Sigmoid colon (tissue), 7 donors: ENCODE data around the gene TMOD1. TPM values are rescaled to one million over a fixed set of nuclear protein-coding genes. Genes with fewer than 3 reads are reported as not detected.

Experiments used
- DNase-seq: peaks from one replicate; pipeline ENCODE4 v3.0.0-alpha.2; 2019
- H3K27ac ChIP-seq, 4 donors: fragments of 200-600 bp; sonication (generic); one replicate each; pipeline ENCODE4 v1.5.1; 2016 to 2019; ENCODE audit warnings: mild to moderate bottlenecking in 1 of 4
- H3K27me3 ChIP-seq, 3 donors: fragments of 200-600 bp; sonication (generic); one replicate each; pipeline ENCODE4 v1.5.1; 2019; ENCODE audit warnings: mild to moderate bottlenecking in 1 of 3
- H3K36me3 ChIP-seq, 4 donors: fragments of 200-600 bp; sonication (generic); one replicate each; pipeline ENCODE4 v1.5.1; 2016 to 2019
- H3K4me1 ChIP-seq, 4 donors: fragments of 200-600 bp; sonication (generic); one replicate each; pipeline ENCODE4 v1.5.1; 2017 to 2019
- H3K4me3 ChIP-seq, 4 donors: fragments of 200-600 bp; sonication (generic); one replicate each; pipeline ENCODE4 v1.5.1; 2017 to 2019; ENCODE audit warnings: mild to moderate bottlenecking in 2 of 4, moderate library complexity in 1 of 4
- H3K9me3 ChIP-seq, 4 donors: fragments of 200-600 bp in 3 of 4; sonication (generic) in 3 of 4; one replicate each; pipeline versions ENCODE4 v1.5.1 to v1.6.1; 2013 to 2019
- CTCF ChIP-seq, 4 experiments: fragments of 450-650 bp in 3 of 4; fragments of 200-600 bp in 1 of 4; IDR thresholded peaks; one replicate each; pipeline ENCODE4 v1.5.1; 2016 to 2019; ENCODE audit warnings: antibody characterized with exemption in 4 of 4, mild to moderate bottlenecking in 3 of 4, moderate library complexity in 2 of 4
- EP300 ChIP-seq, 4 donors: sonication (generic); formaldehyde crosslinking; IDR thresholded peaks; one replicate each; pipeline ENCODE4 v1.6.1; 2017; ENCODE audit warnings: antibody characterized with exemption in 4 of 4
- POLR2A ChIP-seq, 2 donors: fragments of 450-650 bp; IDR thresholded peaks; one replicate each; pipeline ENCODE4 v1.6.1; 2016; ENCODE audit warnings: antibody characterized with exemption in 2 of 2, mild to moderate bottlenecking in 2 of 2, moderate library complexity in 2 of 2
- POLR2AphosphoS5 ChIP-seq, 4 donors: sonication (generic); formaldehyde crosslinking; IDR thresholded peaks; one replicate each; pipeline ENCODE4 v1.6.1; 2017; ENCODE audit warnings: antibody characterized with exemption in 4 of 4
- WGBS, 2 donors: extraction: QIAGEN DNeasy Blood & Tissue Kit; methylation state at CpG; one replicate each; pipeline ENCODE4 v1.1.7; 2013; 5-methylcytosine and 5-hydroxymethylcytosine counted together
- intact Hi-C: fragments of 100-400 bp; cut with DNase I; formaldehyde crosslinking; loops from one replicate; pipeline ENCODE4 v1.15.1; 2023
- polyA plus RNA-seq, 3 donors: library from polyadenylated mRNA; stranded (reverse); fragments of 200-250 nt; gene quantifications; one replicate each; pipeline ENCODE4 v1.2.3, GENCODE V29; 2013
- total RNA-seq, 4 donors: library from RNA; depleted of rRNA; stranded (reverse); fragments of >200 nt; gene quantifications; one replicate each; pipeline ENCODE4 v1.1.0, GENCODE V29; 2016
- donor health status: healthy with polysubstance abuse.
- donor health status: Bipolar disorder and iron deficiency.
- donor health status: healthy.

TMOD1 gene
- total and polyA plus RNA-seq, 7 donors = 1.6 to 56.8 (median 28.5) TPM

GRCh38 chr9:97560154-97560553 lies 58.7 kb downstream of the TMOD1 start:
- no peak overlapping the region for H3K4me3 ChIP-seq
- no peaks in the 10 kb centered on the region for H3K9me3 ChIP-seq
- TF ChIP-seq POLR2AphosphoS5 (IDR thresholded peaks at IDR 0.05) (no peak), POLR2A (IDR thresholded peaks at IDR 0.05) (no peak), EP300 (IDR thresholded peaks at IDR 0.05) (no peak), CTCF (IDR thresholded peaks at IDR 0.05) (no peak)
- peaks cover 0 to 11% (median 4%) of the 10 kb centered on the region in 4 donors for H3K36me3 ChIP-seq
- no peaks in the 10 kb centered on the region for H3K27me3 ChIP-seq
- 83 to 84% methylated on average over 6 of the region's 6 CpGs for WGBS, 2 donors
- DNase-seq = no peak
- intact Hi-C loops = no loop called here
- H3K27ac ChIP-seq = peak overlapping the region in 2 of 4 donors; percentile 36 to 91
- H3K4me1 ChIP-seq = peaks cover 0 to 52% (median 45%) of the 10 kb centered on the region in 4 donors

DNA sequence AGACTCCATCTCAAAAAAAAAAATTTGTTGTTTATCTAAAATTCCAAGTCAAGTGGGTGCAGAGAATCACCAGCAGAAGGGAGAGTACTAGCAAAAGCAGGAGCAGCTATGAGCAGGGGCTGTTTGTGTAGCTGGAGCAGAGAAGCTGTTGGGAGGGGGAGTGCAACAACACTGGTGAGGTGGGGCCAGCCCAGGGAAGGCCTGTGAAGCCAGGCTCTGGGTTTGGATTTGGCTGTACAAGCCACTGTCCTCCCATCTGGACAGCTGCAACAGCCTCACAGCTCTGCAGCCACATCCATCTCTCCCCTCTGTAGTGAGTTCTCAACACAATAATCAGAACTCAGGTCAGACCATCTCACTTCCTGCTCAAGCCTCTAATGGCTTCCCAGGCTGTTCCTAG lies 59.4 kb downstream of the TMOD1 start:
- intact Hi-C loops = no loop called here
- H3K9me3 ChIP-seq = no peaks in the 10 kb centered on the region
- H3K4me1 ChIP-seq = peaks cover 0 to 52% (median 45%) of the 10 kb centered on the region in 4 donors
- no peaks in the 10 kb centered on the region for H3K27me3 ChIP-seq
- no peak for TF ChIP-seq CTCF (IDR thresholded peaks at IDR 0.05)
- no peak for TF ChIP-seq EP300 (IDR thresholded peaks at IDR 0.05)
- no peak for TF ChIP-seq POLR2A (IDR thresholded peaks at IDR 0.05)
- TF ChIP-seq POLR2AphosphoS5 (IDR thresholded peaks at IDR 0.05) = no peak
- H3K27ac ChIP-seq = peak overlapping the region in 1 of 4 donors; percentile 72
- H3K4me3 ChIP-seq = no peak overlapping the region
- peaks cover 0 to 4% (median under 1%) of the 10 kb centered on the region in 4 donors for H3K36me3 ChIP-seq
- no peak for DNase-seq

DNA sequence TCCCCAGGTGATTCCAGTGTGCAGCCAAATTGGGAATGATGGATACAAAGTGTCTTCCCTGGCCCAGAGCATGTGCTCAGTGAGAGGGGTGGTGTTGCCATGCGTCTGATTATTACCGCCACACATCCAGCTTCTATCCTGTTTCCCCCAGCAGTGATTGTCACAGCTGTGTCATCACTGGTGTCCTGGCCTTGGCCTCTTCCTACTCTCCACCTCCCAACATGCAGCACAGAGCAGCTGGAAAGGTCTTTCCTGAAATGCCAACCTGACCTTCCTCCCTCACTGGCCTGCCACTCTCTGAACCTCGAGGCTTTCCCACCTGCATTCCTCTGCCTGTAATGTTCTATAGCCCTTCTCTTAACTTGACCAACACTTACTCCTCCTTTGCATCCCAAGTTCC lies 60.0 kb downstream of the TMOD1 start:
- DNase-seq = no peak
- H3K27ac ChIP-seq = peak overlapping the region in 2 of 4 donors; percentile 72 to 74
- no peak overlapping the region for H3K4me3 ChIP-seq
- H3K36me3 ChIP-seq = peaks cover 0 to 4% (median 2%) of the 10 kb centered on the region in 4 donors
- TF ChIP-seq POLR2A (IDR thresholded peaks at IDR 0.05) (no peak), POLR2AphosphoS5 (IDR thresholded peaks at IDR 0.05) (no peak), CTCF (IDR thresholded peaks at IDR 0.05) (no peak), EP300 (IDR thresholded peaks at IDR 0.05) (no peak)
- intact Hi-C loops = no loop called here
- peaks cover 0 to 52% (median 45%) of the 10 kb centered on the region in 4 donors for H3K4me1 ChIP-seq
- H3K9me3 ChIP-seq = no peaks in the 10 kb centered on the region
- no peaks in the 10 kb centered on the region for H3K27me3 ChIP-seq
- WGBS, 2 donors = 72 to 79% methylated on average over 3 of the region's 3 CpGs

- no peak overlapping the region for H3K4me3 ChIP-seq
- peak overlapping the region in 2 of 4 donors; percentile 72 to 74 for H3K27ac ChIP-seq
- no peak for TF ChIP-seq POLR2AphosphoS5 (IDR thresholded peaks at IDR 0.05)
- TF ChIP-seq CTCF (IDR thresholded peaks at IDR 0.05) = no peak
- no peak for TF ChIP-seq EP300 (IDR thresholded peaks at IDR 0.05)
- no peak for TF ChIP-seq POLR2A (IDR thresholded peaks at IDR 0.05)
- DNase-seq = no peak
- H3K27me3 ChIP-seq = no peaks in the 10 kb centered on the region
- intact Hi-C loops = no loop called here
- H3K36me3 ChIP-seq = peaks cover 0 to 13% (median 2%) of the 10 kb centered on the region in 4 donors
- 93 to 97% methylated on average over 5 of the region's 5 CpGs for WGBS, 2 donors
- H3K4me1 ChIP-seq = peaks cover 0 to 41% (median 35%) of the 10 kb centered on the region in 4 donors
- H3K9me3 ChIP-seq = no peaks in the 10 kb centered on the region
These were observed 61.1 kb downstream of the TMOD1 start for GRCh38 chr9:97562542-97562941.
